Endothelial cell of umbilical vein (primary cell): ENCODE data around the gene CLDN7.

ENCODE experiments used
- CTCF ChIP-seq, 2 donors: IDR thresholded peaks; 1 replicate in 1 of 2; 2 replicates in 1 of 2; pipeline ENCODE4 v1.5.1; 2011; ENCODE audit warnings: low read length in 2 of 2, mild to moderate bottlenecking in 2 of 2, moderate library complexity in 2 of 2, control low read depth in 1 of 2, inconsistent platforms in 1 of 2, low read depth in 1 of 2; ENCODE audit not compliant: insufficient read depth in 1 of 2; ENCODE audit errors: extremely low read depth in 1 of 2
- EZH2 ChIP-seq: IDR thresholded peaks from 2 replicates; pipeline ENCODE4 v1.6.1; 2012; ENCODE audit warnings: borderline replicate concordance, low read depth, mild to moderate bottlenecking, moderate library complexity, low read length, inconsistent platforms; ENCODE audit not compliant: severe bottlenecking
- FOS ChIP-seq: IDR thresholded peaks from 2 replicates; pipeline ENCODE4 v1.6.1; 2011; ENCODE audit warnings: mild to moderate bottlenecking, low read length, moderate library complexity, borderline replicate concordance; ENCODE audit not compliant: insufficient read depth
- MAX ChIP-seq: IDR thresholded peaks from 2 replicates; pipeline ENCODE4 v1.6.1; 2011; ENCODE audit not compliant: insufficient read depth, insufficient read length
- MYC ChIP-seq: IDR thresholded peaks from one replicate; pipeline ENCODE4 v1.6.1; 2011; ENCODE audit warnings: mild to moderate bottlenecking, low read depth, low read length
- POLR2A ChIP-seq: IDR thresholded peaks from 2 replicates; pipeline ENCODE4 v1.6.1; 2012; ENCODE audit warnings: low read depth, mild to moderate bottlenecking, control low read depth, low read length
- POLR2AphosphoS5 ChIP-seq: IDR thresholded peaks from 2 replicates; pipeline ENCODE4 v1.6.1; 2012; ENCODE audit warnings: low read depth, mild to moderate bottlenecking, control low read depth, low read length, moderate library complexity; ENCODE audit not compliant: insufficient read depth

- TF ChIP-seq POLR2A (no peak), EZH2 (no peak), CTCF (IDR thresholded peaks at IDR 0.05; ENCODE audit: extremely low read depth in 1 of 2, insufficient read depth in 1 of 2, low read depth in 1 of 2, low read length in 2 of 2) (no peak), MYC (no peak), MAX (no peak), POLR2AphosphoS5 (no peak), FOS (no peak)
Measured at GRCh38 chr17:7309628-7310027, 47.4 kb upstream of the CLDN7 start.
